GM23338 (cell line): ENCODE measurements around the gene FCSK.
"Not testable (repeated sequence)": the region's sequence is repeated elsewhere in the genome, so short reads cannot be mapped to it uniquely, and the experiment has no call there.

Experiments used
- CREB1 ChIP-seq: fragments of 250-450 bp; sonication (Bioruptor Pico); IDR thresholded peaks from 2 replicates; pipeline ENCODE4 v1.5.0; 2020; ENCODE audit warnings: low read depth, mild to moderate bottlenecking, moderate library complexity
- ETS1 ChIP-seq: IDR thresholded peaks from 2 replicates; pipeline ENCODE4 v1.6.1; 2016; ENCODE audit warnings: antibody characterized with exemption
- EZH2 ChIP-seq: fragments of 200-600 bp; sonication (generic); IDR thresholded peaks from one replicate; pipeline ENCODE4 v1.8.0; 2017; ENCODE audit warnings: antibody characterized with exemption, mild to moderate bottlenecking, low read depth; ENCODE audit not compliant: unreplicated experiment
- EZH2phosphoT487 ChIP-seq: fragments of 200-600 bp; sonication (generic); IDR thresholded peaks from one replicate; pipeline ENCODE4 v1.8.1; 2018; ENCODE audit warnings: antibody characterized with exemption; ENCODE audit not compliant: unreplicated experiment
- JUNB ChIP-seq: IDR thresholded peaks from one replicate; pipeline ENCODE4 v1.6.1; 2016; ENCODE audit warnings: antibody characterized with exemption; ENCODE audit not compliant: unreplicated experiment
- NANOG ChIP-seq: IDR thresholded peaks from 2 replicates; pipeline ENCODE4 v1.6.1; 2016; ENCODE audit warnings: antibody characterized with exemption, borderline replicate concordance
- POLR2AphosphoS5 ChIP-seq: IDR thresholded peaks from 2 replicates; pipeline ENCODE4 v1.6.1; 2016; ENCODE audit warnings: antibody characterized with exemption, low read depth
- STAT1 ChIP-seq: IDR thresholded peaks from one replicate; pipeline ENCODE4 v1.6.1; 2016; ENCODE audit warnings: antibody characterized with exemption; ENCODE audit not compliant: unreplicated experiment
- ZNF114 ChIP-seq: fragments of 250-450 bp; sonication (Bioruptor Pico); IDR thresholded peaks from 2 replicates; pipeline ENCODE4 v1.5.0; 2020; ENCODE audit warnings: mild to moderate bottlenecking, moderate library complexity
- ZNF331 ChIP-seq: fragments of 250-450 bp; sonication (Bioruptor Pico); IDR thresholded peaks from 2 replicates; pipeline ENCODE4 v1.5.0; 2020; ENCODE audit warnings: low read depth, mild to moderate bottlenecking, moderate library complexity
- TF ChIP-seq, protein P1 (sequence below), 2 experiments: fragments of 200-600 bp in 1 of 2; sonication (generic) in 1 of 2; conservative IDR thresholded peaks; 2 replicates each; pipeline versions ENCODE4 v1.5.1 to v1.6.1; 2016 to 2017; ENCODE audit warnings: antibody characterized with exemption in 2 of 2, low read depth in 2 of 2, mild to moderate bottlenecking in 2 of 2, moderate library complexity in 1 of 2
- TF ChIP-seq, protein P2 (sequence below): IDR thresholded peaks from one replicate; pipeline ENCODE4 v1.6.1; 2018; ENCODE audit warnings: antibody characterized with exemption; ENCODE audit not compliant: unreplicated experiment
- TF ChIP-seq, protein P3 (sequence below): fragments of 250-450 bp; sonication (Bioruptor Pico); IDR thresholded peaks from 2 replicates; pipeline ENCODE4 v1.5.0; 2020; ENCODE audit warnings: mild to moderate bottlenecking, moderate library complexity

DNA sequence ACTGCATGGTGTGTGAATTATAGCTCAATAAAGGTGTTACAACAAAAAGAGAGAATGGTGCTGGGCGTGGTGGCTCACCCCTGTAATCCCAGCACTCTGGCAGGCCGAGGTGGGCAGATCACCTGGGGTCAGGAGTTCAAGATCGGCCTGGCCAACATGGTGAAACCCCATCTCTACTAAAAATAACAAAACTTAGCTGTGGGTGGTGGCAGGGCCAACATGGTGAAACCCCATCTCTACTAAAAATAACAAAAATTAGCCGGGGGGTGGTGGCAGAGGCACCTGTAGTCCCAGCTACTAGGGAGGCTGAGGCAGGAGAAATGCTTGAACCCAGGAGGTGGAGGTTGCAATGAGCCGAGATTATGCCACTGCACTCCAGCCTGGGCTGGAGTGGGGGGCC is 48.3 kb upstream of the FCSK start:
- TF ChIP-seq, protein P1, sequence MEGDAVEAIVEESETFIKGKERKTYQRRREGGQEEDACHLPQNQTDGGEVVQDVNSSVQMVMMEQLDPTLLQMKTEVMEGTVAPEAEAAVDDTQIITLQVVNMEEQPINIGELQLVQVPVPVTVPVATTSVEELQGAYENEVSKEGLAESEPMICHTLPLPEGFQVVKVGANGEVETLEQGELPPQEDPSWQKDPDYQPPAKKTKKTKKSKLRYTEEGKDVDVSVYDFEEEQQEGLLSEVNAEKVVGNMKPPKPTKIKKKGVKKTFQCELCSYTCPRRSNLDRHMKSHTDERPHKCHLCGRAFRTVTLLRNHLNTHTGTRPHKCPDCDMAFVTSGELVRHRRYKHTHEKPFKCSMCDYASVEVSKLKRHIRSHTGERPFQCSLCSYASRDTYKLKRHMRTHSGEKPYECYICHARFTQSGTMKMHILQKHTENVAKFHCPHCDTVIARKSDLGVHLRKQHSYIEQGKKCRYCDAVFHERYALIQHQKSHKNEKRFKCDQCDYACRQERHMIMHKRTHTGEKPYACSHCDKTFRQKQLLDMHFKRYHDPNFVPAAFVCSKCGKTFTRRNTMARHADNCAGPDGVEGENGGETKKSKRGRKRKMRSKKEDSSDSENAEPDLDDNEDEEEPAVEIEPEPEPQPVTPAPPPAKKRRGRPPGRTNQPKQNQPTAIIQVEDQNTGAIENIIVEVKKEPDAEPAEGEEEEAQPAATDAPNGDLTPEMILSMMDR (conservative IDR thresholded peaks at IDR 0.05; ENCODE audit: low read depth in 2 of 2), result not testable (repeated sequence)
- not testable (repeated sequence) for TF ChIP-seq ETS1; EZH2; EZH2phosphoT487; ZNF114 (CRISPR knock-in tag); POLR2AphosphoS5; JUNB; STAT1; CREB1 (CRISPR knock-in tag); NANOG; ZNF331 (CRISPR knock-in tag)
- TF ChIP-seq, protein P2, sequence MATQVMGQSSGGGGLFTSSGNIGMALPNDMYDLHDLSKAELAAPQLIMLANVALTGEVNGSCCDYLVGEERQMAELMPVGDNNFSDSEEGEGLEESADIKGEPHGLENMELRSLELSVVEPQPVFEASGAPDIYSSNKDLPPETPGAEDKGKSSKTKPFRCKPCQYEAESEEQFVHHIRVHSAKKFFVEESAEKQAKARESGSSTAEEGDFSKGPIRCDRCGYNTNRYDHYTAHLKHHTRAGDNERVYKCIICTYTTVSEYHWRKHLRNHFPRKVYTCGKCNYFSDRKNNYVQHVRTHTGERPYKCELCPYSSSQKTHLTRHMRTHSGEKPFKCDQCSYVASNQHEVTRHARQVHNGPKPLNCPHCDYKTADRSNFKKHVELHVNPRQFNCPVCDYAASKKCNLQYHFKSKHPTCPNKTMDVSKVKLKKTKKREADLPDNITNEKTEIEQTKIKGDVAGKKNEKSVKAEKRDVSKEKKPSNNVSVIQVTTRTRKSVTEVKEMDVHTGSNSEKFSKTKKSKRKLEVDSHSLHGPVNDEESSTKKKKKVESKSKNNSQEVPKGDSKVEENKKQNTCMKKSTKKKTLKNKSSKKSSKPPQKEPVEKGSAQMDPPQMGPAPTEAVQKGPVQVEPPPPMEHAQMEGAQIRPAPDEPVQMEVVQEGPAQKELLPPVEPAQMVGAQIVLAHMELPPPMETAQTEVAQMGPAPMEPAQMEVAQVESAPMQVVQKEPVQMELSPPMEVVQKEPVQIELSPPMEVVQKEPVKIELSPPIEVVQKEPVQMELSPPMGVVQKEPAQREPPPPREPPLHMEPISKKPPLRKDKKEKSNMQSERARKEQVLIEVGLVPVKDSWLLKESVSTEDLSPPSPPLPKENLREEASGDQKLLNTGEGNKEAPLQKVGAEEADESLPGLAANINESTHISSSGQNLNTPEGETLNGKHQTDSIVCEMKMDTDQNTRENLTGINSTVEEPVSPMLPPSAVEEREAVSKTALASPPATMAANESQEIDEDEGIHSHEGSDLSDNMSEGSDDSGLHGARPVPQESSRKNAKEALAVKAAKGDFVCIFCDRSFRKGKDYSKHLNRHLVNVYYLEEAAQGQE, result not testable (repeated sequence)
- TF ChIP-seq, protein P3, sequence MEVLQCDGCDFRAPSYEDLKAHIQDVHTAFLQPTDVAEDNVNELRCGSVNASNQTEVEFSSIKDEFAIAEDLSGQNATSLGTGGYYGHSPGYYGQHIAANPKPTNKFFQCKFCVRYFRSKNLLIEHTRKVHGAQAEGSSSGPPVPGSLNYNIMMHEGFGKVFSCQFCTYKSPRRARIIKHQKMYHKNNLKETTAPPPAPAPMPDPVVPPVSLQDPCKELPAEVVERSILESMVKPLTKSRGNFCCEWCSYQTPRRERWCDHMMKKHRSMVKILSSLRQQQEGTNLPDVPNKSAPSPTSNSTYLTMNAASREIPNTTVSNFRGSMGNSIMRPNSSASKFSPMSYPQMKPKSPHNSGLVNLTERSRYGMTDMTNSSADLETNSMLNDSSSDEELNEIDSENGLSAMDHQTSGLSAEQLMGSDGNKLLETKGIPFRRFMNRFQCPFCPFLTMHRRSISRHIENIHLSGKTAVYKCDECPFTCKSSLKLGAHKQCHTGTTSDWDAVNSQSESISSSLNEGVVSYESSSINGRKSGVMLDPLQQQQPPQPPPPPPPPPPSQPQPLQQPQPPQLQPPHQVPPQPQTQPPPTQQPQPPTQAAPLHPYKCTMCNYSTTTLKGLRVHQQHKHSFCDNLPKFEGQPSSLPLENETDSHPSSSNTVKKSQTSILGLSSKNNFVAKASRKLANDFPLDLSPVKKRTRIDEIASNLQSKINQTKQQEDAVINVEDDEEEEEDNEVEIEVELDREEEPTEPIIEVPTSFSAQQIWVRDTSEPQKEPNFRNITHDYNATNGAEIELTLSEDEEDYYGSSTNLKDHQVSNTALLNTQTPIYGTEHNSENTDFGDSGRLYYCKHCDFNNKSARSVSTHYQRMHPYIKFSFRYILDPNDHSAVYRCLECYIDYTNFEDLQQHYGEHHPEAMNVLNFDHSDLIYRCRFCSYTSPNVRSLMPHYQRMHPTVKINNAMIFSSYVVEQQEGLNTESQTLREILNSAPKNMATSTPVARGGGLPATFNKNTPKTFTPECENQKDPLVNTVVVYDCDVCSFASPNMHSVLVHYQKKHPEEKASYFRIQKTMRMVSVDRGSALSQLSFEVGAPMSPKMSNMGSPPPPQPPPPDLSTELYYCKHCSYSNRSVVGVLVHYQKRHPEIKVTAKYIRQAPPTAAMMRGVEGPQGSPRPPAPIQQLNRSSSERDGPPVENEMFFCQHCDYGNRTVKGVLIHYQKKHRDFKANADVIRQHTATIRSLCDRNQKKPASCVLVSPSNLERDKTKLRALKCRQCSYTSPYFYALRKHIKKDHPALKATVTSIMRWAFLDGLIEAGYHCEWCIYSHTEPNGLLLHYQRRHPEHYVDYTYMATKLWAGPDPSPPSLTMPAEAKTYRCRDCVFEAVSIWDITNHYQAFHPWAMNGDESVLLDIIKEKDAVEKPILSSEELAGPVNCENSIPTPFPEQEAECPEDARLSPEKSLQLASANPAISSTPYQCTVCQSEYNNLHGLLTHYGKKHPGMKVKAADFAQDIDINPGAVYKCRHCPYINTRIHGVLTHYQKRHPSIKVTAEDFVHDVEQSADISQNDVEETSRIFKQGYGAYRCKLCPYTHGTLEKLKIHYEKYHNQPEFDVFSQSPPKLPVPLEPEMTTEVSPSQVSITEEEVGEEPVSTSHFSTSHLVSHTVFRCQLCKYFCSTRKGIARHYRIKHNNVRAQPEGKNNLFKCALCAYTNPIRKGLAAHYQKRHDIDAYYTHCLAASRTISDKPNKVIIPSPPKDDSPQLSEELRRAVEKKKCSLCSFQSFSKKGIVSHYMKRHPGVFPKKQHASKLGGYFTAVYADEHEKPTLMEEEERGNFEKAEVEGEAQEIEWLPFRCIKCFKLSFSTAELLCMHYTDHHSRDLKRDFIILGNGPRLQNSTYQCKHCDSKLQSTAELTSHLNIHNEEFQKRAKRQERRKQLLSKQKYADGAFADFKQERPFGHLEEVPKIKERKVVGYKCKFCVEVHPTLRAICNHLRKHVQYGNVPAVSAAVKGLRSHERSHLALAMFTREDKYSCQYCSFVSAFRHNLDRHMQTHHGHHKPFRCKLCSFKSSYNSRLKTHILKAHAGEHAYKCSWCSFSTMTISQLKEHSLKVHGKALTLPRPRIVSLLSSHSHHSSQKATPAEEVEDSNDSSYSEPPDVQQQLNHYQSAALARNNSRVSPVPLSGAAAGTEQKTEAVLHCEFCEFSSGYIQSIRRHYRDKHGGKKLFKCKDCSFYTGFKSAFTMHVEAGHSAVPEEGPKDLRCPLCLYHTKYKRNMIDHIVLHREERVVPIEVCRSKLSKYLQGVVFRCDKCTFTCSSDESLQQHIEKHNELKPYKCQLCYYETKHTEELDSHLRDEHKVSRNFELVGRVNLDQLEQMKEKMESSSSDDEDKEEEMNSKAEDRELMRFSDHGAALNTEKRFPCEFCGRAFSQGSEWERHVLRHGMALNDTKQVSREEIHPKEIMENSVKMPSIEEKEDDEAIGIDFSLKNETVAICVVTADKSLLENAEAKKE (CRISPR knock-in tag), result not testable (repeated sequence)
